WTC11 (cell line): ENCODE results near the gene KRTAP5-2. TPM values are rescaled to one million over a fixed set of nuclear protein-coding genes. Genes with fewer than 3 reads are reported as not detected.

Source experiments
- ATAC-seq: fragments of 200-7000 bp; cut with Tn5 transposase; 2 replicates; pipeline ENCODE4 v1.10.0; 2021; ENCODE audit warnings: mild to moderate bottlenecking, moderate library complexity
- CTCF ChIA-PET: fragments of 300-600 bp; sonication (Branson Sonifier 250); formaldehyde crosslinking; loops from one replicate; lab custom pipeline; 2021; ENCODE audit warnings: antibody characterized with exemption; lab: Charles Lee
- POLR2A ChIA-PET: fragments of 350-600 bp; sonication (Branson Sonifier 250); formaldehyde crosslinking; loops from one replicate; lab custom pipeline; 2021; ENCODE audit warnings: antibody characterized with exemption; lab: Charles Lee
- DNase-seq: peaks from one replicate; pipeline ENCODE4 v3.0.0; 2021; ENCODE audit warnings: low spot score
- H3K27ac Mint-ChIP-seq: 2 replicates; pipeline ENCODE4 v1.8.0; 2021; ENCODE audit warnings: mixed read lengths
- H3K27me3 Mint-ChIP-seq: 2 replicates; pipeline ENCODE4 v1.8.0; 2021; ENCODE audit warnings: low read depth, mild to moderate bottlenecking, moderate library complexity, mixed read lengths
- H3K36me3 Mint-ChIP-seq: 2 replicates; pipeline ENCODE4 v1.8.0; 2021; ENCODE audit warnings: mixed read lengths
- H3K4me1 Mint-ChIP-seq: 2 replicates; pipeline ENCODE4 v1.8.0; 2022; ENCODE audit warnings: mixed read lengths
- H3K4me3 Mint-ChIP-seq: 2 replicates; pipeline ENCODE4 v1.8.0; 2021; ENCODE audit warnings: mild to moderate bottlenecking, moderate library complexity, mixed read lengths
- H3K9me3 Mint-ChIP-seq: 2 replicates; pipeline ENCODE4 v1.8.0; 2021; ENCODE audit warnings: mixed read lengths
- FOXJ3 ChIP-seq: sonication (generic); formaldehyde crosslinking; IDR thresholded peaks from 2 replicates; pipeline ENCODE4 v1.9.0; 2021; ENCODE audit warnings: missing genetic modification reagents, mild to moderate bottlenecking, borderline replicate concordance
- GTF2I ChIP-seq: fragments of 250-450 bp; sonication (Bioruptor Pico); conservative IDR thresholded peaks from 2 replicates; pipeline ENCODE4 v1.4.0; 2021; ENCODE audit warnings: mild to moderate bottlenecking
- HMGA2 ChIP-seq: fragments of 250-450 bp; sonication (Bioruptor Pico); IDR thresholded peaks from 2 replicates; pipeline ENCODE4 v1.4.0; 2021; ENCODE audit warnings: mild to moderate bottlenecking, moderate library complexity
- KAT7 ChIP-seq: sonication (generic); formaldehyde crosslinking; IDR thresholded peaks from 2 replicates; pipeline ENCODE4 v1.8.1; 2023; ENCODE audit warnings: missing genetic modification reagents, mild to moderate bottlenecking, borderline replicate concordance
- MYBL2 ChIP-seq: sonication (generic); formaldehyde crosslinking; IDR thresholded peaks from 2 replicates; pipeline ENCODE4 v1.8.1; 2023; ENCODE audit warnings: mild to moderate bottlenecking, moderate library complexity, missing genetic modification reagents
- NR1H2 ChIP-seq: sonication (generic); formaldehyde crosslinking; IDR thresholded peaks from 2 replicates; pipeline ENCODE4 v1.9.0; 2021; ENCODE audit warnings: mild to moderate bottlenecking, moderate library complexity, missing genetic modification reagents
- NR3C1 ChIP-seq: sonication (generic); formaldehyde crosslinking; conservative IDR thresholded peaks from 2 replicates; pipeline ENCODE4 v1.8.1; 2023; ENCODE audit warnings: low read depth, mild to moderate bottlenecking, missing genetic modification reagents
- RELA ChIP-seq: sonication (generic); formaldehyde crosslinking; IDR thresholded peaks from 2 replicates; pipeline ENCODE4 v1.8.1; 2022; ENCODE audit warnings: missing genetic modification reagents, mild to moderate bottlenecking, borderline replicate concordance
- TEAD1 ChIP-seq: sonication (generic); formaldehyde crosslinking; IDR thresholded peaks from 2 replicates; pipeline ENCODE4 v1.8.0; 2022; ENCODE audit warnings: mild to moderate bottlenecking, missing genetic modification reagents
- TEAD4 ChIP-seq: sonication (generic); formaldehyde crosslinking; IDR thresholded peaks from 2 replicates; pipeline ENCODE4 v1.8.0; 2022; ENCODE audit warnings: mild to moderate bottlenecking, missing genetic modification reagents
- ZBTB43 ChIP-seq: sonication (generic); formaldehyde crosslinking; IDR thresholded peaks from 2 replicates; pipeline ENCODE4 v1.8.1; 2023; ENCODE audit warnings: mild to moderate bottlenecking, missing genetic modification reagents
- ZNF121 ChIP-seq: sonication (generic); formaldehyde crosslinking; IDR thresholded peaks from 2 replicates; pipeline ENCODE4 v1.8.0; 2023; ENCODE audit warnings: missing genetic modification reagents
- ZNF317 ChIP-seq: sonication (generic); formaldehyde crosslinking; IDR thresholded peaks from 2 replicates; pipeline ENCODE4 v1.8.1; 2023; ENCODE audit warnings: low read depth, mild to moderate bottlenecking, moderate library complexity, missing genetic modification reagents, borderline replicate concordance
- total RNA-seq: library from RNA; stranded (reverse); gene quantifications from 3 replicates; pipeline ENCODE4 v1.2.3, GENCODE V29; 2021
- TF ChIP-seq, protein P1 (sequence below): fragments of 250-450 bp; sonication (Bioruptor Pico); conservative IDR thresholded peaks from 2 replicates; pipeline ENCODE4 v1.9.0; 2021; ENCODE audit warnings: mild to moderate bottlenecking
- TF ChIP-seq, protein P2 (sequence below): fragments of 250-450 bp; sonication (Bioruptor Pico); IDR thresholded peaks from 2 replicates; pipeline ENCODE4 v1.8.0; 2021; ENCODE audit warnings: mild to moderate bottlenecking
- TF ChIP-seq, protein P3 (sequence below): sonication (generic); formaldehyde crosslinking; IDR thresholded peaks from 2 replicates; pipeline ENCODE4 v1.8.0; 2022; ENCODE audit warnings: missing genetic modification reagents

The KRTAP5-2 gene
- total RNA-seq, 1 experiment from 2014 or later, result not detected

DNA sequence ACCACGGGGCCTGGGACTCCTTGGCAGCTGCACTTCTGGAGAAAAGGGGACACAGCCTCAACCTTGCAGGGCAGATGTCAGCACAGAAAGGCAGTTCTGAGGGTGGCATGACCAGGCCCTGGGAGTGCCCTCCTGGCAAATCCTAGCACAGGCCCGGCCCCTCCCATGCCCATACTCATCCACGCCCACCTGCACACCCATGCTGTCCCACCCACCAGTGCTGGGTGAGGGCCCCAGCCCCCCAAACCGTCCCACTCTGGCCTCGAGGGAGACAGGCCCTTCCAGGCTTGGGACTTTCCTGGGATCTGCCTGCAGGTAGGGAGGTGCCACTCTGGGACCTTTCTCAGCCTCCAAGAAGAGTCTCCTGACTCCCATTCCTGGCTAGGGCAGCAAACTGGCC is 36.1 kb downstream of the KRTAP5-2 start:
- POLR2A ChIA-PET, result no interaction called here
- H3K27ac Mint-ChIP-seq, result no peak overlapping the region
- no peaks in the 10 kb centered on the region for H3K9me3 Mint-ChIP-seq
- DNase-seq (no peak), ATAC-seq (no peak)
- CTCF ChIA-PET, result interaction anchor here (5.3 kb wide), 1 partner anchor 16 kb away, joined by 72 read pairs; no protein-coding TSS in a partner anchor
- H3K4me1 Mint-ChIP-seq, result peaks cover 14% of the 10 kb centered on the region
- peaks cover 42% of the 10 kb centered on the region for H3K27me3 Mint-ChIP-seq
- TF ChIP-seq HMGA2 (CRISPR knock-in tag) (no peak), NR3C1 (CRISPR knock-in tag) (no peak), FOXJ3 (no peak), KAT7 (CRISPR knock-in tag) (no peak)
- H3K4me3 Mint-ChIP-seq, result no peak overlapping the region
- H3K36me3 Mint-ChIP-seq, result no peaks in the 10 kb centered on the region

GRCh38 chr11:1561266-1561665 is 36.8 kb downstream of the KRTAP5-2 start:
- Mint-ChIP-seq H3K4me1 (peaks cover 14% of the 10 kb centered on the region), H3K36me3 (no peaks in the 10 kb centered on the region), H3K27me3 (peaks cover 42% of the 10 kb centered on the region), H3K9me3 (no peaks in the 10 kb centered on the region), H3K27ac (no peak overlapping the region), H3K4me3 (no peak overlapping the region)
- ATAC-seq (no peak), DNase-seq (no peak)
- no peak for TF ChIP-seq ZBTB43
- TF ChIP-seq RELA (CRISPR knock-in tag), result no peak
- TF ChIP-seq ZNF121, result no peak
- TF ChIP-seq TEAD1 (CRISPR knock-in tag), result no peak
- TF ChIP-seq TEAD4 (CRISPR knock-in tag), result no peak
- TF ChIP-seq, protein P1, sequence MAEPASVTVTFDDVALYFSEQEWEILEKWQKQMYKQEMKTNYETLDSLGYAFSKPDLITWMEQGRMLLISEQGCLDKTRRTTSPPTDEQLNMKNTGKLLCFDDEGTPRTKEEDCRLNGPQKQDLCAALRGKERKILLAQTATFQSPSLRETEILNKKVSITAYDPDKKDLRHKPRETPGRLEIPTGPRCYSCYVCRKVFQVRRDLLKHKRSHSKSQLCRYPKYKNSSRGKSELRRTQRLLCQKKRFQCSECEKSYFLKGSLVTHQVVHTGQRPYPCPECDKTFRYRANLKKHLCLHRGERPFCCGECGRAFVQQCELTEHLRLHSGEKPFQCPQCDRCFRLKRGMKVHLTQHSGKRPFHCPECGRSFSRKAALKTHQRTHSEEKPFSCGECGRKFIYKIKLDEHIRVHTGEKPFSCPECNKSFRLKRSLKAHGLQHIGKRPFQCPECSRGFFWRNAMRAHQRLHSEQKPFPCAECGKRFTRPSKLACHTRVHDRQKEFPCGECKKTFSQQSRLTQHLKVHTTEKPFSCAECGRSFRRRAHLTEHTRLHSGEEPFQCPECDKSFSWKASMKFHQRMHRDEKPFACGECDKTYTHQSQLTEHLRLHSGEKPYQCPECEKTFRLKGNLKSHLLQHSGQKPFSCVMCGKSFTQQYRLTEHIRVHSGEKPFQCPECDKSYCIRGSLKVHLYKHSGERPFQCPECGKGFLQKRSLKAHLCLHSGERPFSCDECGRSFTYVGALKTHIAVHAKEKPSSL, result no peak
- no peak for TF ChIP-seq GTF2I (CRISPR knock-in tag)
- TF ChIP-seq, protein P2, sequence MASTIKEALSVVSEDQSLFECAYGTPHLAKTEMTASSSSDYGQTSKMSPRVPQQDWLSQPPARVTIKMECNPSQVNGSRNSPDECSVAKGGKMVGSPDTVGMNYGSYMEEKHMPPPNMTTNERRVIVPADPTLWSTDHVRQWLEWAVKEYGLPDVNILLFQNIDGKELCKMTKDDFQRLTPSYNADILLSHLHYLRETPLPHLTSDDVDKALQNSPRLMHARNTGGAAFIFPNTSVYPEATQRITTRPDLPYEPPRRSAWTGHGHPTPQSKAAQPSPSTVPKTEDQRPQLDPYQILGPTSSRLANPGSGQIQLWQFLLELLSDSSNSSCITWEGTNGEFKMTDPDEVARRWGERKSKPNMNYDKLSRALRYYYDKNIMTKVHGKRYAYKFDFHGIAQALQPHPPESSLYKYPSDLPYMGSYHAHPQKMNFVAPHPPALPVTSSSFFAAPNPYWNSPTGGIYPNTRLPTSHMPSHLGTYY (CRISPR knock-in tag), result no peak
- TF ChIP-seq ZNF317 (CRISPR knock-in tag), result no peak
- TF ChIP-seq MYBL2 (CRISPR knock-in tag), result no peak
- TF ChIP-seq, protein P3, sequence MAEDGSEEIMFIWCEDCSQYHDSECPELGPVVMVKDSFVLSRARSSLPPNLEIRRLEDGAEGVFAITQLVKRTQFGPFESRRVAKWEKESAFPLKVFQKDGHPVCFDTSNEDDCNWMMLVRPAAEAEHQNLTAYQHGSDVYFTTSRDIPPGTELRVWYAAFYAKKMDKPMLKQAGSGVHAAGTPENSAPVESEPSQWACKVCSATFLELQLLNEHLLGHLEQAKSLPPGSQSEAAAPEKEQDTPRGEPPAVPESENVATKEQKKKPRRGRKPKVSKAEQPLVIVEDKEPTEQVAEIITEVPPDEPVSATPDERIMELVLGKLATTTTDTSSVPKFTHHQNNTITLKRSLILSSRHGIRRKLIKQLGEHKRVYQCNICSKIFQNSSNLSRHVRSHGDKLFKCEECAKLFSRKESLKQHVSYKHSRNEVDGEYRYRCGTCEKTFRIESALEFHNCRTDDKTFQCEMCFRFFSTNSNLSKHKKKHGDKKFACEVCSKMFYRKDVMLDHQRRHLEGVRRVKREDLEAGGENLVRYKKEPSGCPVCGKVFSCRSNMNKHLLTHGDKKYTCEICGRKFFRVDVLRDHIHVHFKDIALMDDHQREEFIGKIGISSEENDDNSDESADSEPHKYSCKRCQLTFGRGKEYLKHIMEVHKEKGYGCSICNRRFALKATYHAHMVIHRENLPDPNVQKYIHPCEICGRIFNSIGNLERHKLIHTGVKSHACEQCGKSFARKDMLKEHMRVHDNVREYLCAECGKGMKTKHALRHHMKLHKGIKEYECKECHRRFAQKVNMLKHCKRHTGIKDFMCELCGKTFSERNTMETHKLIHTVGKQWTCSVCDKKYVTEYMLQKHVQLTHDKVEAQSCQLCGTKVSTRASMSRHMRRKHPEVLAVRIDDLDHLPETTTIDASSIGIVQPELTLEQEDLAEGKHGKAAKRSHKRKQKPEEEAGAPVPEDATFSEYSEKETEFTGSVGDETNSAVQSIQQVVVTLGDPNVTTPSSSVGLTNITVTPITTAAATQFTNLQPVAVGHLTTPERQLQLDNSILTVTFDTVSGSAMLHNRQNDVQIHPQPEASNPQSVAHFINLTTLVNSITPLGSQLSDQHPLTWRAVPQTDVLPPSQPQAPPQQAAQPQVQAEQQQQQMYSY, result no peak
- TF ChIP-seq NR1H2 (CRISPR knock-in tag), result no peak
- ChIA-PET POLR2A (no interaction called here), CTCF (interaction anchor here (5.3 kb wide), 1 partner anchor 15 kb away, joined by 72 read pairs; no protein-coding TSS in a partner anchor)
